ENCODE data around the gene LEP.

The LEP gene

DNA sequence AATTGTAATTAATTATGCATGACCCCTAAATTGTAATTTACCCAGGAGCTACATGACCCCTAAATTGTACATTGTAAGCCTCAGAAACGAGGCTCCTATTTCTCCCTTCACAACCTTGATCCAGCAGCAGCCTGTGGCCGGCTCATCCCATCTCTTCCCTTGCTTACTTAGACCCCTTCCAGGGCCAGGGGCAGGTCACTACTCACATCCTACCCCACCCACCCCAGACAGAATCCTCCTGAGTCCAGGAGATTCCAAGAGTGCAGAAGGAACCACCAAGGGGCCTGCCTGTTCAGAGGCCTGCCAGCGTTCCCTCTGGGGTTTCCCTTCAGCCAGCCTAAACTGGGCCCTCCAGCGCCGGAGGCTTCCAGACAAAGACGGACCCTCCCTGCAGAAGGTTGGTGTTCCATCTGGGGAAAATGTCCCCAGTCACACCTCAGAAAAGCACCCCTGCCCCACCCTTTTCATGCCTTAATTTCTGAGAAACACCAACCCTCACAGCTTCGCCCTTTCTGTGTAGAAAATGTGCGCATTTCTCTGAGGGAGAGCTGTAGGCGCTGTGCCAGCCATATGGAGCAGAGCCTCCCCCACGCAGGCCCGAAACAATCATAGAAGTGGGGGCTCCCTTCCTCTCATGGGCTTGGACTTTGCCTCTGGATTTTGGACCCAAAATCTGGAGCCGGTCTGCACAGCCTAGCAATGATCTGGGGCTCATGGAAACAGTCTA is 19.2 kb downstream of the LEP start:
- no peak overlapping the region for H3K4me3 ChIP-seq (ENCODE audit: low read length)
- no peak for DNase-seq (ENCODE audit: low read depth)
- TF ChIP-seq CTCF (conservative IDR thresholded peaks at IDR 0.05; ENCODE audit: low read depth, low read length): no peak

DNA sequence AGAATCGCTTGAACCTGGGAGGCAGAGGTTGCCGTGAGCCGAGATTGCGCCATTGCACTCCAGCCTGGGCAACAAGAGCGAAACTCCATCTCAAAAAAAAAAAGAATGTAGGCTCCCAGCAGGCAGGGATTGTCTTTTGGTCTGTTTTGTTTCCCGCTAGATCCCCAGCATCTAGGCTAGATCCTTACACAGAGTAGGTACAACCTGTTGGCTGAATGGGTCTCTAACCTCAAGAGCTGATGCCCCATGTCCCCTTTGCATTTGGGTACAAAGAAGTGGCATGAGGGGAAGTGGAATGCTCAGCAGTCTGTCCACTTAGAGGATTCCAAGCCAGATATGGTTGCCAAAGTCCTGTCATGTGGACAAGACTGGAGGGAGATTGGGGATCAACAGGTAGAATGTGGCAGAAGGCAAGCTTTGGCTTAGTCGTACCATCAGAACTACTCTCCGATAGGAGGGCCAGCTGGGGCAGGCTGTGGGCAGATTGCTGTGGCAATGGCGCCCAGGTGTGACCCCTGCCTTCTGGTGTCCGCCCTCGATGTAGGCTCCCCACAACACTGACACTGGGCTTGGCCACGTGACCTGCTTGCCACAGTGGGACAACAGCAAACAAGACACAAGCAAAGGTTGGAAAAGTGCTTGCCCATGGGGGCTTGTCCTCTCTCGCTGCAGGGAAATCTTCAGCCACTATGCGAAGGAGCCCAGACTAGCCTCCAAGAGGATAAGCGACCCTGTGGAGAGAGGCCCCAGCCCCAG is 21.4 kb downstream of the LEP start:
- no peak for DNase-seq (ENCODE audit: low read depth)
- TF ChIP-seq CTCF (conservative IDR thresholded peaks at IDR 0.05; ENCODE audit: low read depth, low read length): no peak
- H3K4me3 ChIP-seq (ENCODE audit: low read length): no peak overlapping the region

GRCh38 chr7:128263420-128263819 is 22.3 kb downstream of the LEP start:
- TF ChIP-seq CTCF (conservative IDR thresholded peaks at IDR 0.05; ENCODE audit: low read depth, low read length): no peak
- no peak for DNase-seq (ENCODE audit: low read depth)

DNA sequence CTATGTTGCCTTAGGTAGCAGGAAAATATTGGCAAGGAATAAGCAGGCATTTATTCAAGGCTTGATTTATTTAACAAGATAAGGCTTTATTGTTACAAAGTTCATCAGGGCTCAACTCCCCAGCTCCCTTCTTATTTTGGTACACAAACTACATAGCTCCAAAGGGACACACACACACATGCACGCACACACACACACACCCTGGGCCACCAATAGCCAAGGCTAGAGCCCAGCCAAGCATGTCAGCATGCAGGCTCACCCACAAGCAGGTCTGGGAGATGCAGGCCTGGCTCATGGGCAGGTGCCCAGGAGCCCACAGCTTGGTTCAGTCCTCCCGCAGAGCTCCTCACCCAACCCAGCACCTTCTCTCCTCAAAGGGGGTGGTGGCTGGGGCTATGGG is 23.4 kb downstream of the LEP start:
- H3K4me3 ChIP-seq (ENCODE audit: low read length): no peak overlapping the region
- DNase-seq (ENCODE audit: low read depth): no peak
- TF ChIP-seq CTCF (conservative IDR thresholded peaks at IDR 0.05; ENCODE audit: low read depth, low read length): no peak

More at GRCh38 chr7:128263420-128263819, 22.3 kb downstream of the LEP start:
- no peak overlapping the region for H3K4me3 ChIP-seq (ENCODE audit: low read length)

GRCh38 chr7:128265156-128265905 is 24.3 kb downstream of the LEP start:
- TF ChIP-seq CTCF (conservative IDR thresholded peaks at IDR 0.05; ENCODE audit: low read depth, low read length): no peak
- no peak overlapping the region for H3K4me3 ChIP-seq (ENCODE audit: low read length)
- no peak for DNase-seq (ENCODE audit: low read depth)

DNA sequence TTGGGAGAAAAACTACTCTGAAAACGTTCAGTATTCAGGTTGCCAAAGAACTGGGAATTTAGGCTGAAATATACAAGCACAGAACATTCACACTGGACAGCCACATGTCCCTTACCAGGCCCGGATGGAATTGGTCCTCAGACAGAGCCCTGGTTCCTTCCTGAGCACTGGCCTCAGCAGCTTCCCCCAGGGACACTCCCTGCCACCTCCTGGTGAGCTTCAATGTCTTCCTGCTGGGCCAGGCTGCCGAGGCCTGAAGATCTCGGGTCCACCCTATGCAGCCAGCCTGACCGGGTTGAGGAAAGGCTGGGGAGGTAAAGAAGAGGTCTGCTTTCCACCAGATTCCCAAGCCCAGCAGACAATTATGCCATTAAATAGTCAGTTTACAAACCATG is 24.8 kb downstream of the LEP start:
- no peak for TF ChIP-seq CTCF (conservative IDR thresholded peaks at IDR 0.05; ENCODE audit: low read depth, low read length)

More for the DNA sequence above, 24.8 kb downstream of the LEP start:
- no peak for DNase-seq (ENCODE audit: low read depth)
- H3K4me3 ChIP-seq (ENCODE audit: low read length): no peak overlapping the region

Measured in retinal pigment epithelial cell (primary cell).